DND-41 (cell line): Measurements from ENCODE around the gene CCDC158.

Source experiments
- EZH2 ChIP-seq: IDR thresholded peaks from 3 replicates; pipeline ENCODE4 v1.6.1; 2012; ENCODE audit warnings: borderline replicate concordance, low read depth, mild to moderate bottlenecking, moderate library complexity, low read length, inconsistent platforms; ENCODE audit not compliant: severe bottlenecking
- TF ChIP-seq, protein P1 (sequence below): IDR thresholded peaks from 2 replicates; pipeline ENCODE4 v1.5.1; 2012; ENCODE audit warnings: borderline replicate concordance, low read length, moderate library complexity, mild to moderate bottlenecking; ENCODE audit not compliant: poor library complexity, severe bottlenecking; ENCODE audit errors: extremely low read depth

DNA sequence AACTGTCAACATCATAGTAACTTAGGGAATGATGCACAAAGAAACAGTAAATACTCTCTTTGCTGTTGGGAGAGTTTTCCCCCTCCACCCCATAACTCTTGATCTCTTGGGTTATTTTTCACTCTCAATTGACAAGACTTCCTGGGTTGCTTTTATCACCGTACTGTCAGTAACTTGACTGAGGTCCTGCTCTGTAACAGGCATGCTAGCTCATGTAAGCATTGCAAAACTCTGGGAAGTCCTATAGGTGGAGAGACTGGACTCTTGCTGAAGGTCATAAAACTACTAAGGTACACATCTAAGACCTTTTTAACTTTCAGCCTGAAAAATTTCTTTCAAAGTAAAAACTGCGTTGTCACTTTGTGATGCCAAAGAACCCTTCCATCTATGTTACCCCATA lies 25.0 kb upstream of the CCDC158 start:
- no peak for TF ChIP-seq EZH2
- TF ChIP-seq, protein P1, sequence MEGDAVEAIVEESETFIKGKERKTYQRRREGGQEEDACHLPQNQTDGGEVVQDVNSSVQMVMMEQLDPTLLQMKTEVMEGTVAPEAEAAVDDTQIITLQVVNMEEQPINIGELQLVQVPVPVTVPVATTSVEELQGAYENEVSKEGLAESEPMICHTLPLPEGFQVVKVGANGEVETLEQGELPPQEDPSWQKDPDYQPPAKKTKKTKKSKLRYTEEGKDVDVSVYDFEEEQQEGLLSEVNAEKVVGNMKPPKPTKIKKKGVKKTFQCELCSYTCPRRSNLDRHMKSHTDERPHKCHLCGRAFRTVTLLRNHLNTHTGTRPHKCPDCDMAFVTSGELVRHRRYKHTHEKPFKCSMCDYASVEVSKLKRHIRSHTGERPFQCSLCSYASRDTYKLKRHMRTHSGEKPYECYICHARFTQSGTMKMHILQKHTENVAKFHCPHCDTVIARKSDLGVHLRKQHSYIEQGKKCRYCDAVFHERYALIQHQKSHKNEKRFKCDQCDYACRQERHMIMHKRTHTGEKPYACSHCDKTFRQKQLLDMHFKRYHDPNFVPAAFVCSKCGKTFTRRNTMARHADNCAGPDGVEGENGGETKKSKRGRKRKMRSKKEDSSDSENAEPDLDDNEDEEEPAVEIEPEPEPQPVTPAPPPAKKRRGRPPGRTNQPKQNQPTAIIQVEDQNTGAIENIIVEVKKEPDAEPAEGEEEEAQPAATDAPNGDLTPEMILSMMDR: no peak
